H9 (cell line): Measurements from ENCODE around the gene ST6GALNAC6. TPM values are rescaled to one million over a fixed set of nuclear protein-coding genes. Genes with fewer than 3 reads are reported as not detected.
A peak's percentile ranks its signal among the peaks of the same experiment; 100 is the strongest.

ENCODE experiments used
- DNase-seq: peaks from one replicate; pipeline ENCODE4 v3.0.0-alpha.2; 2017
- H2AFZ ChIP-seq: one replicate; pipeline ENCODE4 v1.6.1; 2013; ENCODE audit warnings: mild to moderate bottlenecking, low read length, control low read depth, moderate library complexity
- H2AK5ac ChIP-seq: 2 replicates; pipeline ENCODE4 v1.6.1; 2013; ENCODE audit warnings: low read length, control low read depth, mixed read lengths; ENCODE audit not compliant: insufficient read length
- H2BK120ac ChIP-seq: one replicate; pipeline ENCODE4 v1.6.1; 2013; ENCODE audit warnings: low read depth, mild to moderate bottlenecking, low read length, control low read depth, inconsistent platforms; ENCODE audit not compliant: poor library complexity, severe bottlenecking
- H2BK12ac ChIP-seq: 2 replicates; pipeline ENCODE4 v1.6.1; 2013; ENCODE audit warnings: low read length, control low read depth, mixed read lengths, low read depth; ENCODE audit not compliant: insufficient read length
- H2BK15ac ChIP-seq: 2 replicates; pipeline ENCODE4 v1.6.1; 2013; ENCODE audit warnings: low read depth, low read length, control low read depth
- H2BK20ac ChIP-seq: one replicate; pipeline ENCODE4 v1.6.1; 2013; ENCODE audit warnings: low read depth, mild to moderate bottlenecking, low read length, control low read depth, inconsistent platforms; ENCODE audit not compliant: poor library complexity, severe bottlenecking
- H2BK5ac ChIP-seq: 2 replicates; pipeline ENCODE4 v1.6.1; 2013; ENCODE audit warnings: low read length, control low read depth, mixed read lengths; ENCODE audit not compliant: insufficient read length
- H3K14ac ChIP-seq: 2 replicates; pipeline ENCODE4 v1.6.1; 2013; ENCODE audit warnings: low read length, control low read depth; ENCODE audit not compliant: insufficient read depth
- H3K18ac ChIP-seq: 2 replicates; pipeline ENCODE4 v1.6.1; 2013; ENCODE audit warnings: low read depth, mild to moderate bottlenecking, mixed read lengths, low read length, control low read depth; ENCODE audit not compliant: insufficient read length
- H3K23ac ChIP-seq: 2 replicates; pipeline ENCODE4 v1.6.1; 2013; ENCODE audit warnings: low read length, control low read depth, mixed read lengths, low read depth; ENCODE audit not compliant: insufficient read length
- H3K23me2 ChIP-seq: 2 replicates; pipeline ENCODE4 v1.6.1; 2013; ENCODE audit warnings: low read depth, mild to moderate bottlenecking, mixed read lengths, low read length, control low read depth; ENCODE audit not compliant: insufficient read length, poor library complexity, severe bottlenecking
- H3K27ac ChIP-seq: 2 replicates; pipeline ENCODE4 v1.5.1; 2013; ENCODE audit warnings: low read length, control low read depth, mixed read lengths, low read depth; ENCODE audit not compliant: insufficient read length
- H3K27me3 ChIP-seq: 2 replicates; pipeline ENCODE4 v1.6.1; 2013; ENCODE audit warnings: low read length, control low read depth, inconsistent platforms; ENCODE audit not compliant: insufficient read depth
- H3K4ac ChIP-seq: 2 replicates; pipeline ENCODE4 v1.6.1; 2013; ENCODE audit warnings: low read depth, mild to moderate bottlenecking, control low read depth, inconsistent platforms, low read length, moderate library complexity
- H3K4me1 ChIP-seq: 2 replicates; pipeline ENCODE4 v1.6.1; 2013; ENCODE audit warnings: low read length, control low read depth, inconsistent platforms; ENCODE audit not compliant: insufficient read depth
- H3K4me2 ChIP-seq: 2 replicates; pipeline ENCODE4 v1.6.1; 2013; ENCODE audit warnings: low read length, control low read depth, mixed read lengths; ENCODE audit not compliant: insufficient read length, insufficient read depth
- H3K56ac ChIP-seq: 2 replicates; pipeline ENCODE4 v1.6.1; 2013; ENCODE audit warnings: low read depth, mild to moderate bottlenecking, mixed read lengths, low read length, control low read depth; ENCODE audit not compliant: insufficient read length
- H3K79me1 ChIP-seq: 2 replicates; pipeline ENCODE4 v1.6.1; 2013; ENCODE audit warnings: low read depth, mild to moderate bottlenecking, moderate library complexity, low read length, control low read depth, inconsistent platforms; ENCODE audit not compliant: insufficient read depth, poor library complexity, severe bottlenecking
- H3K79me2 ChIP-seq: 2 replicates; pipeline ENCODE4 v1.6.1; 2013; ENCODE audit warnings: low read length, control low read depth, inconsistent platforms; ENCODE audit not compliant: insufficient read depth
- H3K9ac ChIP-seq: 2 replicates; pipeline ENCODE4 v1.6.1; 2013; ENCODE audit warnings: low read length, control low read depth, mixed read lengths; ENCODE audit not compliant: insufficient read length; ENCODE audit errors: extremely low read depth
- H3K9me3 ChIP-seq: one replicate; pipeline ENCODE4 v1.6.1; 2013; ENCODE audit warnings: low read depth, low read length, inconsistent platforms; ENCODE audit not compliant: control insufficient read depth
- H3T11ph ChIP-seq: one replicate; pipeline ENCODE4 v1.6.1; 2013; ENCODE audit warnings: mild to moderate bottlenecking, low read length, control low read depth, inconsistent platforms
- H4K20me1 ChIP-seq: one replicate; pipeline ENCODE4 v1.6.1; 2013; ENCODE audit not compliant: control insufficient read depth, insufficient read length, insufficient read depth
- H4K5ac ChIP-seq: 2 replicates; pipeline ENCODE4 v1.6.1; 2013; ENCODE audit warnings: low read depth, mild to moderate bottlenecking, mixed read lengths, low read length, control low read depth; ENCODE audit not compliant: insufficient read length
- H4K8ac ChIP-seq: replicated peaks from 2 replicates; pipeline ENCODE4 v1.6.1; 2013; ENCODE audit warnings: low read length, control low read depth, mixed read lengths, low read depth; ENCODE audit not compliant: insufficient read length
- H4K91ac ChIP-seq: 2 replicates; pipeline ENCODE4 v1.6.1; 2013; ENCODE audit warnings: low read depth, mild to moderate bottlenecking, moderate library complexity, mixed read lengths, low read length, control low read depth; ENCODE audit not compliant: insufficient read length
- H3K27ac Mint-ChIP-seq, 3 experiments: 2 replicates in 2 of 3; 3 replicates in 1 of 3; pipeline ENCODE4 v1.8.0; 2020 to 2021; ENCODE audit warnings: mixed read lengths in 3 of 3, mild to moderate bottlenecking in 1 of 3, moderate library complexity in 1 of 3
- H3K27me3 Mint-ChIP-seq: 2 replicates; pipeline ENCODE4 v1.8.0; 2021; ENCODE audit warnings: low read depth, mild to moderate bottlenecking, moderate library complexity, mixed read lengths
- H3K36me3 Mint-ChIP-seq, 3 experiments: 2 replicates in 2 of 3; 3 replicates in 1 of 3; pipeline ENCODE4 v1.8.0; 2020 to 2021; ENCODE audit warnings: low read depth in 3 of 3, mixed read lengths in 3 of 3; ENCODE audit not compliant: insufficient read depth in 1 of 3
- H3K4me1 Mint-ChIP-seq, 2 experiments: 2 replicates each; pipeline ENCODE4 v1.8.0; 2020; ENCODE audit warnings: mixed read lengths in 2 of 2
- H3K4me3 Mint-ChIP-seq, 2 experiments: 2 replicates in 1 of 2; 3 replicates in 1 of 2; pipeline ENCODE4 v1.8.0; 2020 to 2021; ENCODE audit warnings: mild to moderate bottlenecking in 2 of 2, mixed read lengths in 2 of 2, moderate library complexity in 1 of 2
- H3K9me3 Mint-ChIP-seq, 2 experiments: 2 replicates in 1 of 2; 3 replicates in 1 of 2; pipeline ENCODE4 v1.8.0; 2020; ENCODE audit warnings: mild to moderate bottlenecking in 2 of 2, mixed read lengths in 2 of 2, moderate library complexity in 1 of 2
- WGBS: extraction: QIAGEN DNeasy Blood & Tissue Kit; methylation state at CpG from one replicate; pipeline ENCODE4 v1.1.7; 2013; ENCODE audit warnings: missing lambda C conversion rate, low lambda C conversion rate, mixed read lengths; ENCODE audit not compliant: insufficient read length; ENCODE audit errors: extremely low coverage; 5-methylcytosine and 5-hydroxymethylcytosine counted together
- total RNA-seq: library from RNA; stranded (reverse); gene quantifications from 2 replicates; pipeline ENCODE4 v1.2.1, GENCODE V29; 2021
- TF ChIP-seq, protein P1 (sequence below): fragments of 200-600 bp; sonication (generic); conservative IDR thresholded peaks from 3 replicates; pipeline ENCODE4 v1.8.0; 2021; ENCODE audit warnings: antibody characterized with exemption, mild to moderate bottlenecking

Gene ST6GALNAC6
- total RNA-seq, 1 experiment from 2014 or later: 29.8 TPM

DNA sequence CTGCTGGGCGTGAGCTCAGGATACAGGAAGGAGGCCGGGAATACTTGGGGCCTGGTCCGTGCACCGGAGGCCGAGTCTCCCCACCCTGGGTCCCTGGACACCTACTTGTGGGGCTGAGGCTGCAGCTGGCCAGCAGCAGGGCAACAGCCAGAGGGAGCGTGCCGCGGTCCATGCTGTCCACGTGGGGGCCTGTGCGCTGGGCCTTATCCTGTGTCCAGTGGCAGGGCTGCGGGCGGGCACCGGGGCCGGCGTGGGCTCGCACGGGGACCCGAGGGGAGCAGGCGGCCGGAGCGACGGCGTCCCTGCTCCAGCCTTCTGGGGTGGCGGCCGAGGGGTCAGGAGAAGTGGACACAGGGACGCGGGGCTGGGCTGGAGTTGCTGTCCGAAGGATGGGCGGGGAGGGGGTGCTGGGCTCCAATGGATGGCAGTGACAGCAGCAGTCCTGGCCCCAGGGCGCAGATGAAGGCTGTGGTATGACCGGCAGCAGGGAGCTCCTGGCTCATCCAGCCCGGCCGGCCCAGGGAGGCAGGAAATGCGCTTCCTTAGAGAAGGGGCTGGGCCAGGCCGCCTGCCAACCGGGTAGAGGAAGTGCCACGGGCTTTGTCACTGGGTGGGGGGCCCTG lies 45.1 kb downstream of the ST6GALNAC6 start, which contains the start of gene ENG:
Gene ENG, minus strand, starts transcription at position 475 of the 623 bp plus-strand sequence. Its CDS starts 303 bp downstream, at position 172.
- Histone ChIP-seq H2AFZ (no peak within 1 kb of the TSS), H3K79me2 (no peaks in the 10 kb centered on the region), H2BK15ac (no peak within 1 kb of the TSS), H2BK120ac (no peak within 1 kb of the TSS), H3K4me2 (no peak within 1 kb of the TSS), H3K27me3 (no peaks in the 10 kb centered on the region), H3K56ac (no peak within 1 kb of the TSS), H3T11ph (no peak within 1 kb of the TSS), H4K20me1 (no peaks in the 10 kb centered on the region), H2BK20ac (no peak within 1 kb of the TSS), H2BK5ac (no peak within 1 kb of the TSS), H3K4ac (no peak within 1 kb of the TSS), H3K4me1 (no peaks in the 10 kb centered on the region), H2BK12ac (no peak within 1 kb of the TSS), H3K23ac (no peak within 1 kb of the TSS), H3K9me3 (no peaks in the 10 kb centered on the region), H3K9ac (no peak within 1 kb of the TSS), H2AK5ac (no peak within 1 kb of the TSS), H3K23me2 (peaks cover 3% of the 10 kb centered on the region), H3K18ac (no peak within 1 kb of the TSS), H3K79me1 (no peaks in the 10 kb centered on the region), H4K91ac (no peak within 1 kb of the TSS), H3K14ac (peak within 1 kb of the TSS; percentile 14), H4K5ac (no peak within 1 kb of the TSS), H3K27ac (no peak within 1 kb of the TSS), H4K8ac (no peak within 1 kb of the TSS)
- peaks cover 0 to 2% (median under 1%) of the 10 kb centered on the region in 3 experiments; a peak in 2 of 7 replicates for H3K36me3 Mint-ChIP-seq
- H3K27ac Mint-ChIP-seq: peak within 1 kb of the TSS in 1 of 3 experiments; percentile 76; a peak in 1 of 7 replicates
- TF ChIP-seq, protein P1, sequence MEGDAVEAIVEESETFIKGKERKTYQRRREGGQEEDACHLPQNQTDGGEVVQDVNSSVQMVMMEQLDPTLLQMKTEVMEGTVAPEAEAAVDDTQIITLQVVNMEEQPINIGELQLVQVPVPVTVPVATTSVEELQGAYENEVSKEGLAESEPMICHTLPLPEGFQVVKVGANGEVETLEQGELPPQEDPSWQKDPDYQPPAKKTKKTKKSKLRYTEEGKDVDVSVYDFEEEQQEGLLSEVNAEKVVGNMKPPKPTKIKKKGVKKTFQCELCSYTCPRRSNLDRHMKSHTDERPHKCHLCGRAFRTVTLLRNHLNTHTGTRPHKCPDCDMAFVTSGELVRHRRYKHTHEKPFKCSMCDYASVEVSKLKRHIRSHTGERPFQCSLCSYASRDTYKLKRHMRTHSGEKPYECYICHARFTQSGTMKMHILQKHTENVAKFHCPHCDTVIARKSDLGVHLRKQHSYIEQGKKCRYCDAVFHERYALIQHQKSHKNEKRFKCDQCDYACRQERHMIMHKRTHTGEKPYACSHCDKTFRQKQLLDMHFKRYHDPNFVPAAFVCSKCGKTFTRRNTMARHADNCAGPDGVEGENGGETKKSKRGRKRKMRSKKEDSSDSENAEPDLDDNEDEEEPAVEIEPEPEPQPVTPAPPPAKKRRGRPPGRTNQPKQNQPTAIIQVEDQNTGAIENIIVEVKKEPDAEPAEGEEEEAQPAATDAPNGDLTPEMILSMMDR: no peak
- peak; percentile 75 for DNase-seq
- no peaks in the 10 kb centered on the region; the same call in 1 of the 2 replicates for H3K27me3 Mint-ChIP-seq
- H3K4me1 Mint-ChIP-seq: peaks cover 2 to 9% of the 10 kb centered on the region in 2 experiments; a peak in 2 of 4 replicates
- H3K9me3 Mint-ChIP-seq: peaks cover under 1 to 2% of the 10 kb centered on the region in 2 experiments; a peak in 2 of 5 replicates
- no CpG with 5 or more reads among the region's 37 CpGs for WGBS
- peak within 1 kb of the TSS in 1 of 2 experiments; percentile 57; a peak in 1 of 5 replicates for H3K4me3 Mint-ChIP-seq
